Measurements from ENCODE around the gene ETS1. TPM values are rescaled to one million over a fixed set of nuclear protein-coding genes. Genes with fewer than 3 reads are reported as not detected.

ETS1 gene
- total RNA-seq, 1 donor from 2014 or later, result 115 TPM

DNA sequence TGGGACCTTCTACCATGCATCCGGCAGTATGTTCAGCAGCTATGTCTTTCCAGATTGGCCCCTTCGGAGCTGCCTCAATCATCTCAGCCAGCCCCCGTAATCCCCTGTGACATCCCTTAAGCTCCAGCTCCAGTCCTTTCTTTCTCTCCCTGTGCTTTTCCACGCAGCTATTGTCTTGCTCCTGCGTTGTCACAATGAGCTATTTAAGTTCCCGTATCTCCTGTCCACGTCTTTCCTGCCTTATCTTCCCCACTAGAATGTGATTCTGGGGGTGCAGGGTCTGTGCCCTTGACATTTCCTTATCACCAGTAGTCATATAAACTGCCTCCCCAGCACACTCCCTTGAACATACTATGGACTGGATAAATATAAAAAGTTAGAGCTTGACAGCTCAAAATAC is 5.1 kb upstream of the ETS1 start:
- Mint-ChIP-seq H3K27ac (ENCODE audit: unreplicated experiment) (no peak overlapping the region), H3K4me1 (ENCODE audit: low read depth) (peaks cover 22% of the 10 kb centered on the region), H3K9me3 (ENCODE audit: low read depth) (peaks cover 6% of the 10 kb centered on the region), H3K4me3 (ENCODE audit: unreplicated experiment) (no peak overlapping the region), H3K36me3 (ENCODE audit: low read depth) (no peaks in the 10 kb centered on the region), H3K27me3 (ENCODE audit: low read depth) (peaks cover 3% of the 10 kb centered on the region)
- TF ChIP-seq, protein P1, sequence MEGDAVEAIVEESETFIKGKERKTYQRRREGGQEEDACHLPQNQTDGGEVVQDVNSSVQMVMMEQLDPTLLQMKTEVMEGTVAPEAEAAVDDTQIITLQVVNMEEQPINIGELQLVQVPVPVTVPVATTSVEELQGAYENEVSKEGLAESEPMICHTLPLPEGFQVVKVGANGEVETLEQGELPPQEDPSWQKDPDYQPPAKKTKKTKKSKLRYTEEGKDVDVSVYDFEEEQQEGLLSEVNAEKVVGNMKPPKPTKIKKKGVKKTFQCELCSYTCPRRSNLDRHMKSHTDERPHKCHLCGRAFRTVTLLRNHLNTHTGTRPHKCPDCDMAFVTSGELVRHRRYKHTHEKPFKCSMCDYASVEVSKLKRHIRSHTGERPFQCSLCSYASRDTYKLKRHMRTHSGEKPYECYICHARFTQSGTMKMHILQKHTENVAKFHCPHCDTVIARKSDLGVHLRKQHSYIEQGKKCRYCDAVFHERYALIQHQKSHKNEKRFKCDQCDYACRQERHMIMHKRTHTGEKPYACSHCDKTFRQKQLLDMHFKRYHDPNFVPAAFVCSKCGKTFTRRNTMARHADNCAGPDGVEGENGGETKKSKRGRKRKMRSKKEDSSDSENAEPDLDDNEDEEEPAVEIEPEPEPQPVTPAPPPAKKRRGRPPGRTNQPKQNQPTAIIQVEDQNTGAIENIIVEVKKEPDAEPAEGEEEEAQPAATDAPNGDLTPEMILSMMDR (IDR thresholded peaks at IDR 0.05), result no peak
- no peak for DNase-seq (ENCODE audit: low spot score)

GRCh38 chr11:128590587-128590986 is 3.2 kb upstream of the ETS1 start:
- peaks cover 6% of the 10 kb centered on the region for H3K9me3 Mint-ChIP-seq (ENCODE audit: low read depth)
- TF ChIP-seq, protein P1 (IDR thresholded peaks at IDR 0.05), result no peak
- H3K4me3 Mint-ChIP-seq (ENCODE audit: unreplicated experiment), result no peak overlapping the region
- H3K4me1 Mint-ChIP-seq (ENCODE audit: low read depth), result peaks cover 27% of the 10 kb centered on the region
- no peak for DNase-seq (ENCODE audit: low spot score)
- no peak overlapping the region for H3K27ac Mint-ChIP-seq (ENCODE audit: unreplicated experiment)
- peaks cover 7% of the 10 kb centered on the region for H3K27me3 Mint-ChIP-seq (ENCODE audit: low read depth)
- H3K36me3 Mint-ChIP-seq (ENCODE audit: low read depth), result no peaks in the 10 kb centered on the region

DNA sequence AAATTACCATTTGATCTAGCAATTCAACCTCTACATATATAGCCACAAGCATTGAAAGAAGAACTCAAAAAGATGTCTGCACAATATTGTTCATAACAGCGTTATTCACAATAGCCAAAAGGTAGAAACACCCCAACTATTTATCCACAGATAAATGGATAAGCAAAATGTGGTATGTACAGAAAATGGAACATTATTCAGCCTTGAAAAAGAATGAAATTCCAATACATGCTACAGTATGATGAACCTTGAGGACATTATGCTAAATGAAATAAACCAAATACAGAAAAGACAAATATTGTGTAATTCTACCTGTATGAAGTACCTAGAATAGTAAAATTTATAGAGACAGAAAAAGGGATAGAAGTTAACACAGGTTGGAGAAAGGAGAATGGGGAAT is 2.6 kb upstream of the ETS1 start:
- Mint-ChIP-seq H3K27ac (ENCODE audit: unreplicated experiment) (no peak overlapping the region), H3K27me3 (ENCODE audit: low read depth) (peaks cover 7% of the 10 kb centered on the region), H3K9me3 (ENCODE audit: low read depth) (peaks cover 6% of the 10 kb centered on the region), H3K36me3 (ENCODE audit: low read depth) (no peaks in the 10 kb centered on the region), H3K4me1 (ENCODE audit: low read depth) (peaks cover 21% of the 10 kb centered on the region), H3K4me3 (ENCODE audit: unreplicated experiment) (no peak overlapping the region)
- TF ChIP-seq, protein P1 (IDR thresholded peaks at IDR 0.05), result no peak
- no peak for DNase-seq (ENCODE audit: low spot score)

- no peak for DNase-seq (ENCODE audit: low spot score)
- peaks cover 6% of the 10 kb centered on the region for H3K9me3 Mint-ChIP-seq (ENCODE audit: low read depth)
- peaks cover 10% of the 10 kb centered on the region for H3K27me3 Mint-ChIP-seq (ENCODE audit: low read depth)
- H3K4me3 Mint-ChIP-seq (ENCODE audit: unreplicated experiment), result no peak overlapping the region
- peaks cover 18% of the 10 kb centered on the region for H3K4me1 Mint-ChIP-seq (ENCODE audit: low read depth)
- H3K36me3 Mint-ChIP-seq (ENCODE audit: low read depth), result no peaks in the 10 kb centered on the region
- H3K27ac Mint-ChIP-seq (ENCODE audit: unreplicated experiment), result no peak overlapping the region
- TF ChIP-seq, protein P1 (IDR thresholded peaks at IDR 0.05), result no peak
Observed at GRCh38 chr11:128588093-128588492, 735 bp upstream of the ETS1 start.

DNA sequence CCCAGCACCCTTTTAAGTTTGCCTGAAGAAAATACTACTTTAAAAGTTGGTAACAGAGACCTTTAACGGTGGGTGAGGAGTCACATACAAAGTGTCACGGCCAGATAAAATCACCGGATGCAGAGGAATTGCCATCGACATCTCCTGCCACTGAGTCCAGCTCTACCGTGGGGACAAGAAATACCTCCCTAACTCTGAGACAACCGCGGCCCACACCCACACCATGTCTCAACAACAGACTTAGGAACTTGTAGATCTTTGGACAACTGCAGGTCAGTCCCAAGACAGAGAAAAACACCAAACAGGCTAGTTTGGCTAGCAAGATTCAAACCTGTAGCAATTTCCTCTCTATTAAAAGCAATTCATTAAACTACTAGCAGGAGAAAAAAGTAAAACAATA is 669 bp downstream of the ETS1 start:
- peaks cover 10% of the 10 kb centered on the region for H3K27me3 Mint-ChIP-seq (ENCODE audit: low read depth)
- H3K4me1 Mint-ChIP-seq (ENCODE audit: low read depth), result peaks cover 29% of the 10 kb centered on the region
- DNase-seq (ENCODE audit: low spot score), result no peak
- H3K36me3 Mint-ChIP-seq (ENCODE audit: low read depth), result no peaks in the 10 kb centered on the region
- no peak overlapping the region for H3K4me3 Mint-ChIP-seq (ENCODE audit: unreplicated experiment)
- no peak overlapping the region for H3K27ac Mint-ChIP-seq (ENCODE audit: unreplicated experiment)
- TF ChIP-seq, protein P1 (IDR thresholded peaks at IDR 0.05), result no peak
- H3K9me3 Mint-ChIP-seq (ENCODE audit: low read depth), result peaks cover 6% of the 10 kb centered on the region
